LNCaP clone FGC (cell line): ENCODE measurements around the gene ADAMTS2.

Source experiments
- DNase-seq: peaks from one replicate; pipeline ENCODE4 v3.0.0-alpha.2; 2011; ENCODE audit warnings: low read depth
- H3K4me3 ChIP-seq: 2 replicates; pipeline ENCODE4 v1.5.1; 2011; ENCODE audit warnings: mild to moderate bottlenecking, low read depth, low read length, control low read depth
- CTCF ChIP-seq: IDR thresholded peaks from 2 replicates; pipeline ENCODE4 v1.5.1; 2012; ENCODE audit warnings: mild to moderate bottlenecking; ENCODE audit not compliant: control insufficient read depth, insufficient read depth; ENCODE audit errors: extremely low read depth

The ADAMTS2 gene

DNA sequence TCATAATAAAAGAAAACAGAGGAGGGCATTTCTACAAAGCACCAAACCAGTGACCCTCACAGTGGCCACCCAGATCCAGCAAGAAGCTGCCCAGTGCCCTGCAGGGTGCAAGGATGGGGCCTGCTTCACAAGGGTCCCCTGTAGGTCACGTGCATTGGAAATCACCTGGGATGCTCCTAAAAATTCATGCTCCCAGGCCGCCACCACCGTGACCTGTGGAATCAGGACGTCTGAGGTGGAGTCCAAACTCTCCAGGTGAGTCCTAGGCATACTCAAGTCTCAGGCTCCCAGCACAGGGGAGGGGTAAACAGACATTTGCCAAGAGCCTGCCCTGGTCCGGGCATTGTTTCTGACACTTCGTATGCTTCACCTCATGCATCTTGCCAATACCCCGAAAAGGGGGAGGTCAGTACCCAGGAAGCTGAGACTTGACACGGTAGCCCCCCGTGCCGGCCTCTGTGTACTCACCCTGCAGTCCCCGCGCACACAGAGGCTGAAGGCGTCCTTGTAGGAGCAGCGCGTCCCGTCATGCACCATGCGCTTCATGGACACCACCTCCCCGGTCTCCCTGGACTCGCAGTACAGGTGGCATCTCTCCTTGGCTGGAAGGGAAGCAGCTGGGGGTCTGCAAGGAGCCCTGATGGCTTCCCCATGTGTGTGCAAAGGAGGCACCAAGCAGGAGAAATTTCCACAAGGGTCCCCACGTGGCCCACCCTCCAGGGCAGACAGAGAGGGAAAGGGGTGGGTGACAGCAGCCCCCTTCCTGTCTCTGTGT is 209.6 kb downstream of the ADAMTS2 start:
- DNase-seq: no peak
- no peak for TF ChIP-seq CTCF
- H3K4me3 ChIP-seq: no peak overlapping the region

- H3K4me3 ChIP-seq: no peak overlapping the region
- no peak for TF ChIP-seq CTCF
- DNase-seq: no peak
These were observed 210.3 kb downstream of the ADAMTS2 start for GRCh38 chr5:179135006-179135405.

DNA sequence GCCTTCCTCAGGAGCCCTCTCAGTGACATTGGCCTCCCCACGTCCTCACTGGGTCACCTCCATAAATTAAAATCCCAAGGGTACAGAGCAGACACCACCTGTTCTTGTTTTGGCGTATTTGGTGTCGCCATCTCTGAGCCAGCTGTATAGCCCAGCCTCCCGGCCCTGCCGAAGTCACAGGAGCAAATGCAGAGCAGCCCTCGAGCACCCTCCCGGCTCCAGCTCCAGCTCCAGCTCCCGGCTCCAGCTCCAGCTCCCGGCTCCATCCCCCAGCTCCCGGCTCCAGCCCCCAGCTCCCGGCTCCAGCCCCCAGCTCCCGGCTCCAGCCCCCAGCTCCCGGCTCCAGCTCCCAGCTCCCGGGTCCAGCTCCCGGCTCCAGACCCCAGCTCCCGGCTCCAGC is 210.8 kb downstream of the ADAMTS2 start:
- H3K4me3 ChIP-seq: no peak overlapping the region
- no peak for TF ChIP-seq CTCF
- DNase-seq: no peak

- H3K4me3 ChIP-seq: no peak overlapping the region
- no peak for DNase-seq
These were observed 212.5 kb downstream of the ADAMTS2 start for GRCh38 chr5:179132586-179133355.

DNA sequence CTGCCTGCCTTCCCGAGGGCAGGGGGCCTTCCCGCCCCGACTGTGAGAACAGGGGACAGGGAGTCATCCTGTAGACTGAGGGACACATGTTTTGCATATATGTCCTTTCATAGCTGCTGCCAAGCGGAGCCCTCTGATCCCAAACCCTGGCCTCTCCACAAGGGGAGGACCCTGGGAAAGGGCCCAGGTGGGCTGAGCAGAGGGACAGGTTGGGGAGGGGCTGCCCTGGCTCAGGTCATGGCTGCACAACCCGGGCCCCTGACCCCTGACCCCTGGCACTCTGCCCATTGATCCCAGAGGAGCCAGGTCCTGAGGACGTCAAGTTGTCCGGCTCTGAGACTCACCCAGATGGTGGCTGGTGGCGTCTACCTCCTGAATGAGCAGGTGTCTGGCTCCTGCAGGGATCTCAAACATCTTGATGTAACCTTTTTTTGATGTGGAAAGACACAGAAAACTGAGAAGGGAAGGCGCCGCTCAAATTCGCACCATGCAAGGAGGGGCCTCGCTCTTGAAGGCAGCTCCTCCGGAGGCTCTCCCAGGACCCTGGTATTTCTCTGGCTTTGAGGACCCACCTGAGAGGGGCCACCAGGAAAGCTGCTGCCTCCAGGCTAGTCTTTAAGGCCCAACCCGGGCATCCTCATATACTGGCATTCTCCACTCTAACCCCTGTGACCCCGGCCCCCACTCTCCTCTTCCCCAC is 213.2 kb downstream of the ADAMTS2 start:
- DNase-seq: no peak
- no peak overlapping the region for H3K4me3 ChIP-seq
- TF ChIP-seq CTCF: no peak

More at GRCh38 chr5:179132586-179133355, 212.5 kb downstream of the ADAMTS2 start:
- TF ChIP-seq CTCF: peak; percentile 22; the same call in 1 of the 2 replicates

DNA sequence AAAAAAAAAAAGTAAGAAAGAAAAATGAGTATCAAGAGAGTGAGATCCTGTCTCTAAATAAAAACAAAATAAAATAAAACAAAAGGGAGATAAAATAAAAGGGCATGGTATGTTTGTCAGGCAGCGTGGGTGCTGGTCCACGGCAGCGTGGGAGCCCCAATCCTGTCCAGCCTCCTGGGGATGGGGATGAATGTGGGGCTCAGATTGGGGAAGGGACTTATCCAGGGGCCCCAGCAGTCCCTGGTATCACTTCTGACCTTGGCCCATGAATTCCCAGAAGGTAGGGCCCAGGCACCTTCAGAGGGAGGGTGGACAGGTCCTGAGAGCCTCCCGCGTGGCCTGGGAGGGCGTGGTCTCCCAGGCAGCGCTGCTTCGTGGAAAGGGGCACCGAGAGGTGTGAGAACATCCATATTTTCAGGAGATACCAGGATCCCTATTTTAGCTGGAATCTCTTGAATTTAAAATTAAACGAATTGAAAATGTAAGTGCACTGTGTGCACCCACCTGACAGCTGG is 213.9 kb downstream of the ADAMTS2 start:
- no peak overlapping the region for H3K4me3 ChIP-seq
- no peak for TF ChIP-seq CTCF
- no peak for DNase-seq
